ENCODE results near the gene CDH22. TPM values are rescaled to one million over a fixed set of nuclear protein-coding genes. Genes with fewer than 3 reads are reported as not detected.

CDH22 gene
- total and polyA plus RNA-seq, 2 donors from 2014 or later, result 0.19 to 1.6 TPM

- DNase-seq (no peak), FAIRE-seq (no peak)
- Histone ChIP-seq H3K27me3 (ENCODE audit: control insufficient read depth, insufficient read depth, low read length) (peaks cover 9% of the 10 kb centered on the region), H3K9ac (ENCODE audit: low read length in 3 of 3) (no peak overlapping the region), H3K36me3 (ENCODE audit: control insufficient read depth in 2 of 3, insufficient read depth in 3 of 3, low read length in 3 of 3) (no peaks in the 10 kb centered on the region), H3K4me3 (ENCODE audit: low read length in 3 of 3) (no peak overlapping the region), H3K9me3 (ENCODE audit: control insufficient read depth in 2 of 3, insufficient read depth in 1 of 3, low read length in 3 of 3) (no peaks in the 10 kb centered on the region), H3K27ac (ENCODE audit: low read depth in 2 of 2, low read length in 2 of 2) (no peak overlapping the region), H3K4me1 (ENCODE audit: control insufficient read depth in 2 of 3, insufficient read depth in 2 of 3, low read depth in 1 of 3, low read length in 3 of 3) (no peaks in the 10 kb centered on the region)
- no peak for TF ChIP-seq CTCF (IDR thresholded peaks at IDR 0.05; ENCODE audit: borderline replicate concordance, extremely low read depth, insufficient read depth)
- intact Hi-C loops (cut with DNase I), result no loop called here
These were observed 48.9 kb downstream of the CDH22 start for GRCh38 chr20:46259260-46259859.

- Histone ChIP-seq H3K9me3 (ENCODE audit: control insufficient read depth in 2 of 3, insufficient read depth in 1 of 3, low read length in 3 of 3) (no peaks in the 10 kb centered on the region), H3K27ac (ENCODE audit: low read depth in 2 of 2, low read length in 2 of 2) (no peak overlapping the region), H3K4me1 (ENCODE audit: control insufficient read depth in 2 of 3, insufficient read depth in 2 of 3, low read depth in 1 of 3, low read length in 3 of 3) (no peaks in the 10 kb centered on the region), H3K36me3 (ENCODE audit: control insufficient read depth in 2 of 3, insufficient read depth in 3 of 3, low read length in 3 of 3) (no peaks in the 10 kb centered on the region), H3K9ac (ENCODE audit: low read length in 3 of 3) (no peak overlapping the region), H3K27me3 (ENCODE audit: control insufficient read depth, insufficient read depth, low read length) (peaks cover 21% of the 10 kb centered on the region), H3K4me3 (ENCODE audit: low read length in 3 of 3) (no peak overlapping the region)
- TF ChIP-seq CTCF (IDR thresholded peaks at IDR 0.05; ENCODE audit: borderline replicate concordance, extremely low read depth, insufficient read depth), result no peak
- DNase-seq, result no peak
- no peak for FAIRE-seq
- intact Hi-C loops (cut with DNase I), result no loop called here
These were observed 50.4 kb downstream of the CDH22 start for GRCh38 chr20:46257887-46258286.

DNA sequence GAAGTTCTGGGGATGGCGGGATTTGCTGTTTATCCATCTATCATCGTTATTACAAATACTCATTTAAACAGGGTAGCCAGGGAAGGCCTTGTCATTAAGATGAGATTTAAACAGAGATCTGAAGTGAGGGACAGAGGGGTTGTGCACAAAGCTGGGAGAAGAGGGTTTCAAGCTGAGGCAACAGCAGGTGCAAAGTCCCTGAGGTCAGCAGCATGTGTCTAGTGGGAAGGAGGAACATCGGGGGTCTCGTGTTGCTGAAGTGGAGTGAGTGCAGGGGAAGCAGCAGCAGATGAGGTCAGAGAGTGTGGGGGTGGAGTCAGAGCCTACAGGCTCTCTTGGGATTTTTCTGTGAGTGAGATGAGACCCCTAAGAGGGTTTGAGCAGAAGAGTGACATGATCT lies 52.0 kb downstream of the CDH22 start:
- H3K9ac ChIP-seq (ENCODE audit: low read length in 3 of 3), result no peak overlapping the region
- no peak overlapping the region for H3K4me3 ChIP-seq (ENCODE audit: low read length in 3 of 3)
- DNase-seq (no peak), FAIRE-seq (no peak)
- H3K9me3 ChIP-seq (ENCODE audit: control insufficient read depth in 2 of 3, insufficient read depth in 1 of 3, low read length in 3 of 3), result no peaks in the 10 kb centered on the region
- H3K27me3 ChIP-seq (ENCODE audit: control insufficient read depth, insufficient read depth, low read length), result peaks cover 29% of the 10 kb centered on the region
- H3K36me3 ChIP-seq (ENCODE audit: control insufficient read depth in 2 of 3, insufficient read depth in 3 of 3, low read length in 3 of 3), result no peaks in the 10 kb centered on the region
- H3K4me1 ChIP-seq (ENCODE audit: control insufficient read depth in 2 of 3, insufficient read depth in 2 of 3, low read depth in 1 of 3, low read length in 3 of 3), result no peaks in the 10 kb centered on the region
- intact Hi-C loops (cut with DNase I), result no loop called here
- H3K27ac ChIP-seq (ENCODE audit: low read depth in 2 of 2, low read length in 2 of 2), result no peak overlapping the region
- TF ChIP-seq CTCF (IDR thresholded peaks at IDR 0.05; ENCODE audit: borderline replicate concordance, extremely low read depth, insufficient read depth), result no peak
